ENCODE data around the gene MYH14.

DNA sequence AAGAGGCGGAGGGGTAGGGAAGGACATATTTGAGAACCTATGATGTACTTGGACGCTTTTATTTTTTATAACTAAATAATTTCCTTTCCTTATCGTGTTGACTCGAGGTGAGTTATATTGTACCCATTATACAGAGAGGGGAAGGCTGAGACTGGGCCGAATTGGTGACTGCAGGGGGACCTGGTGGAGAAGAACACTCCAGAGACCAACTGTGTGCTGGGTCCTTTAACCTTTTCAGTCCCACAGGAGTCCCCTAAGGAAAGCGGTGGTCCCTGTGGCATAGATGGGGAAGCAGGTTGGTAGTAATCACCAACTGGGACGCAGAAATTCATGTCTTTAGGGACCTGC is 633 bp downstream of the MYH14 start:
- TF ChIP-seq, protein P1, sequence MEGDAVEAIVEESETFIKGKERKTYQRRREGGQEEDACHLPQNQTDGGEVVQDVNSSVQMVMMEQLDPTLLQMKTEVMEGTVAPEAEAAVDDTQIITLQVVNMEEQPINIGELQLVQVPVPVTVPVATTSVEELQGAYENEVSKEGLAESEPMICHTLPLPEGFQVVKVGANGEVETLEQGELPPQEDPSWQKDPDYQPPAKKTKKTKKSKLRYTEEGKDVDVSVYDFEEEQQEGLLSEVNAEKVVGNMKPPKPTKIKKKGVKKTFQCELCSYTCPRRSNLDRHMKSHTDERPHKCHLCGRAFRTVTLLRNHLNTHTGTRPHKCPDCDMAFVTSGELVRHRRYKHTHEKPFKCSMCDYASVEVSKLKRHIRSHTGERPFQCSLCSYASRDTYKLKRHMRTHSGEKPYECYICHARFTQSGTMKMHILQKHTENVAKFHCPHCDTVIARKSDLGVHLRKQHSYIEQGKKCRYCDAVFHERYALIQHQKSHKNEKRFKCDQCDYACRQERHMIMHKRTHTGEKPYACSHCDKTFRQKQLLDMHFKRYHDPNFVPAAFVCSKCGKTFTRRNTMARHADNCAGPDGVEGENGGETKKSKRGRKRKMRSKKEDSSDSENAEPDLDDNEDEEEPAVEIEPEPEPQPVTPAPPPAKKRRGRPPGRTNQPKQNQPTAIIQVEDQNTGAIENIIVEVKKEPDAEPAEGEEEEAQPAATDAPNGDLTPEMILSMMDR (IDR thresholded peaks at IDR 0.05) = no peak
- TF ChIP-seq POLR2A (IDR thresholded peaks at IDR 0.05) = no peak
- TF ChIP-seq POLR2AphosphoS5 (IDR thresholded peaks at IDR 0.05) = no peak
